ENCODE measurements around the gene ACR.

ACR gene

GRCh38 chr22:50711446-50712340, 26.3 kb upstream of the ACR start:
- H3K79me2 ChIP-seq (ENCODE audit: insufficient read depth, low read length), result no peaks in the 10 kb centered on the region
- no peak overlapping the region for H2AFZ ChIP-seq (ENCODE audit: low read length)
- H4K20me1 ChIP-seq (ENCODE audit: insufficient read depth, low read length, poor library complexity, severe bottlenecking), result no peaks in the 10 kb centered on the region
- no peaks in the 10 kb centered on the region for H3K9me2 ChIP-seq (replicated peaks; ENCODE audit: low read depth, low read length)
- H3F3A ChIP-seq (ENCODE audit: low read depth), result no peaks in the 10 kb centered on the region
- no peak overlapping the region for H3K4me2 ChIP-seq (ENCODE audit: low read depth, low read length, poor library complexity, severe bottlenecking)
- no peaks in the 10 kb centered on the region for H3K27me3 ChIP-seq (ENCODE audit: insufficient read depth, low read length, poor library complexity, severe bottlenecking)
- H3K36me3 ChIP-seq (ENCODE audit: insufficient read depth, low read length), result peaks cover 16% of the 10 kb centered on the region; the same call in 1 of the 2 replicates
- H3K4me3 ChIP-seq (ENCODE audit: low read length, poor library complexity, severe bottlenecking), result no peak overlapping the region
- no peaks in the 10 kb centered on the region for H3K4me1 ChIP-seq (ENCODE audit: insufficient read depth, low read length, poor library complexity, severe bottlenecking)
- TF ChIP-seq CTCF (conservative IDR thresholded peaks at IDR 0.05; ENCODE audit: low read length) (no peak), EZH2phosphoT487 (IDR thresholded peaks at IDR 0.05; ENCODE audit: borderline replicate concordance) (no peak)
- H3K9ac ChIP-seq (ENCODE audit: low read depth, low read length, poor library complexity, severe bottlenecking), result no peak overlapping the region
- no peaks in the 10 kb centered on the region for H3K9me3 ChIP-seq (ENCODE audit: insufficient read depth, low read depth, low read length)

GRCh38 chr22:50712341-50713007, 25.5 kb upstream of the ACR start:
- H3K4me1 ChIP-seq (ENCODE audit: insufficient read depth, low read length, poor library complexity, severe bottlenecking), result no peaks in the 10 kb centered on the region
- H3K4me2 ChIP-seq (ENCODE audit: low read depth, low read length, poor library complexity, severe bottlenecking), result no peak overlapping the region
- no peaks in the 10 kb centered on the region for H3K9me2 ChIP-seq (replicated peaks; ENCODE audit: low read depth, low read length)
- H3K9me3 ChIP-seq (ENCODE audit: insufficient read depth, low read depth, low read length), result no peaks in the 10 kb centered on the region
- H4K20me1 ChIP-seq (ENCODE audit: insufficient read depth, low read length, poor library complexity, severe bottlenecking), result no peaks in the 10 kb centered on the region
- H3K4me3 ChIP-seq (ENCODE audit: low read length, poor library complexity, severe bottlenecking), result no peak overlapping the region
- TF ChIP-seq EZH2phosphoT487 (IDR thresholded peaks at IDR 0.05; ENCODE audit: borderline replicate concordance), result no peak
- no peak for TF ChIP-seq CTCF (conservative IDR thresholded peaks at IDR 0.05; ENCODE audit: low read length)
- peaks cover 16% of the 10 kb centered on the region; the same call in 1 of the 2 replicates for H3K36me3 ChIP-seq (ENCODE audit: insufficient read depth, low read length)
- H2AFZ ChIP-seq (ENCODE audit: low read length), result no peak overlapping the region
- no peaks in the 10 kb centered on the region for H3K27me3 ChIP-seq (ENCODE audit: insufficient read depth, low read length, poor library complexity, severe bottlenecking)
- no peaks in the 10 kb centered on the region for H3K79me2 ChIP-seq (ENCODE audit: insufficient read depth, low read length)
- H3K9ac ChIP-seq (ENCODE audit: low read depth, low read length, poor library complexity, severe bottlenecking), result no peak overlapping the region
- no peaks in the 10 kb centered on the region for H3F3A ChIP-seq (ENCODE audit: low read depth)

- H3K9ac ChIP-seq (ENCODE audit: low read depth, low read length, poor library complexity, severe bottlenecking), result no peak overlapping the region
- no peaks in the 10 kb centered on the region for H3K4me1 ChIP-seq (ENCODE audit: insufficient read depth, low read length, poor library complexity, severe bottlenecking)
- no peaks in the 10 kb centered on the region for H3F3A ChIP-seq (ENCODE audit: low read depth)
- H3K27me3 ChIP-seq (ENCODE audit: insufficient read depth, low read length, poor library complexity, severe bottlenecking), result no peaks in the 10 kb centered on the region
- H3K9me2 ChIP-seq (replicated peaks; ENCODE audit: low read depth, low read length), result no peaks in the 10 kb centered on the region
- H3K79me2 ChIP-seq (ENCODE audit: insufficient read depth, low read length), result no peaks in the 10 kb centered on the region
- no peaks in the 10 kb centered on the region for H3K9me3 ChIP-seq (ENCODE audit: insufficient read depth, low read depth, low read length)
- H4K20me1 ChIP-seq (ENCODE audit: insufficient read depth, low read length, poor library complexity, severe bottlenecking), result no peaks in the 10 kb centered on the region
- no peak overlapping the region for H2AFZ ChIP-seq (ENCODE audit: low read length)
- TF ChIP-seq CTCF (conservative IDR thresholded peaks at IDR 0.05; ENCODE audit: low read length) (no peak), EZH2phosphoT487 (IDR thresholded peaks at IDR 0.05; ENCODE audit: borderline replicate concordance) (no peak)
- no peak overlapping the region for H3K4me2 ChIP-seq (ENCODE audit: low read depth, low read length, poor library complexity, severe bottlenecking)
- H3K4me3 ChIP-seq (ENCODE audit: low read length, poor library complexity, severe bottlenecking), result no peak overlapping the region
- peaks cover 16% of the 10 kb centered on the region; the same call in 1 of the 2 replicates for H3K36me3 ChIP-seq (ENCODE audit: insufficient read depth, low read length)
These were observed 25.0 kb upstream of the ACR start for GRCh38 chr22:50713008-50713385.

Data from Loucy (cell line).